Measurements from ENCODE around the gene TCERG1L.
"Not testable (repeated sequence)": the region's sequence is repeated elsewhere in the genome, so short reads cannot be mapped to it uniquely, and the experiment has no call there.

The TCERG1L gene

DNA sequence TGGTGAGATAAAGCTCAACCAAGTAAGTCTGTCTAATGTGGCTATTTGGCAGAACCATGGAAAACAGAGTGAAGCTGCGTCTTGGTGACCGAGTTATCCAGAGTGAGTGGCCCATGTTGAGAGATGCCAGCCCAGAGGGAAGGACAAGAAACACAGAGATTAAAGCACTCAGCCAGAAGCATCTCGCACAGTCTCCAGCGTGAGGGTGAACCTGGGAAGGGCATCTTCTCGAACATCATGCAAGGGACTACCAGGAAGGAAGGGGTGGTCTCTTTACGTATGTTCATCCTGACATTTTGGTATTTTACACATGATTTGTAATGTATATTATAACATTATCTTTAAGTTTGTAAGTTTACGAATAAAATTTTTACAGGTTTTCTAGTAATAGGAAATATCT, 146.4 kb downstream of the TCERG1L start:
- no peak for DNase-seq (ENCODE audit: low read depth in 2 of 2)

DNA sequence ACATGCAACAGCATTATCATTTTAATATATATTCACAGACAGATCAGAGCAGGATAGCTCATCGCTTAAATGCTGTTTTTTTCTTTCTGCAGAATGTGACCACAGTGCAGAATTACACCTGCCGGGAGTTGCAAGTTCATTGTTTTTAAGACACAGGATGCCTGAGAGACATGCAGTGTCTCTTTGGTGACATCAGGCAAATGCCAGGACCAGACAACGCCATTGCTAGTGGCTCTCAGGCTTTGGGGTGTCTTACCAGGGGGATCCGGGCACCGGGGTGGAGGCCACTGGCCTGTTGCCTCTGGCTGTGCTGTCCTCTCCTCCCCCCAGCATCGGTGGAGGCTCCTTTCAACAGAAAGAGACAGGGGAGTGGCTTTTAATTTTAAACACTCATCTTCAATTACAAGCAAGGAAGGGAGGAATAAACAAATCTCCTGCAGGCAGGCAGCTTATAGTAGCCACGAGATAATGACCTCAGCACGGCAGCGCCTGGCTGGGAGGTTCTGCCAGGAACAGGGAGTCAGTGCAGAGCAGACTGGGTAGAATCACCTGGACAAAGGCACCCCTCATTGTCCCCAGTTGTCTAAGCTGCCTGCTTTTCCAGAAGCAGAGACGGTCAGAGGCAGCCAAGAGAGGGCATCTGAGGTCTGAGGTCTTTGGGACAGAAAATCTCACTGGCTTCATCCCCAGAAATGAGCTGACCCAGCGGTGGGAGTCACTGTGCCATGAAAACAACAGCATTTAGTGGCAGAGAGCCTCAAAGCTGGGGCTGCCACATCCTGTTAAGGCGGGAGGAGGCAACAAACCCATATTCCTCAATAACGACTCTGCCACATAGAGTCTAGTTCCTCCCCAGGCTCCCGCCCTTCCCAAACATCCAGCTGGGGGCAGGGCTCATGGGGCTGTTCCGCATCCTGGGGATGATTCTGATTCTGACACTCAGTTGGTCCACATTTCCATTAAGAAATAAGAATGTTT, 148.4 kb downstream of the TCERG1L start:
- DNase-seq (ENCODE audit: low read depth in 2 of 2), result no peak

DNA sequence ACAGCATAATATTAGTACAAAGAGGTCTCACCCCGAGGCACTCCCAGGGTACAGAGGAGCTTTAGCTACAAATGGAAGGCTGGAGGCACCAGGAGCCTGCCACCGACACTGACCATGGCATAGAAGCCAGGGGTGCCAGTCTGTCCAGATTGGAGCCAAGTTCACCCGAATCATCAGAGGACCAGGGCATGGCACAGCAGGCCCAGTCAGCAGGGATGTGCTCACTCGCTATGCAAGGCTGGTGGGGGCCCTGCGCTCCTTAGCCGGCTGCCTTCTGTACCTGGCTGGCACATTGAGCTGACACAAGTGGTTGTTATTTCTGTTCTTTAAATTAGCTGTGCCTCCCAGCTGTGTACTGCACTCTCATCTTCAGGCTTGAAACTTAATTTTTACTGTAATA, 149.3 kb downstream of the TCERG1L start:
- no peak for DNase-seq (ENCODE audit: low read depth in 2 of 2)

DNA sequence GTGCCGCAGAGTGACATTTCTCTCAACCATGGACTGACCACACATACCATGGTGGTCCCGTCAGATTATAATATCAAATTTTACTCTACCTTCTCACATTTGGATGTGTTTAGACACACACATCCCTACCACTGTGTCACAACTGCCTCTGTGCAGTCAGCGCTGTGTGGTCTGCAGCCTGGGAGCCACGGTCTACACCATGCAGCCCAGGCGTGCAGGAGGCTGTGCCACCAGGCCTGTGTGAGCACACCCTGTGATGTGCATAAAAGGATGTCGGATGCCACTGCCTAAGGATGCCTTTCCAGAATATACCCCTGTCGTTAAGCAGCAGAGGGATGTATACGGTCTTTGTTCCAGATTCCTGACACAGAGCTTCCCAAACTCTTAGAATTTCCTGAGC, 150.4 kb downstream of the TCERG1L start:
- no peak for DNase-seq (ENCODE audit: low read depth in 2 of 2)

DNA sequence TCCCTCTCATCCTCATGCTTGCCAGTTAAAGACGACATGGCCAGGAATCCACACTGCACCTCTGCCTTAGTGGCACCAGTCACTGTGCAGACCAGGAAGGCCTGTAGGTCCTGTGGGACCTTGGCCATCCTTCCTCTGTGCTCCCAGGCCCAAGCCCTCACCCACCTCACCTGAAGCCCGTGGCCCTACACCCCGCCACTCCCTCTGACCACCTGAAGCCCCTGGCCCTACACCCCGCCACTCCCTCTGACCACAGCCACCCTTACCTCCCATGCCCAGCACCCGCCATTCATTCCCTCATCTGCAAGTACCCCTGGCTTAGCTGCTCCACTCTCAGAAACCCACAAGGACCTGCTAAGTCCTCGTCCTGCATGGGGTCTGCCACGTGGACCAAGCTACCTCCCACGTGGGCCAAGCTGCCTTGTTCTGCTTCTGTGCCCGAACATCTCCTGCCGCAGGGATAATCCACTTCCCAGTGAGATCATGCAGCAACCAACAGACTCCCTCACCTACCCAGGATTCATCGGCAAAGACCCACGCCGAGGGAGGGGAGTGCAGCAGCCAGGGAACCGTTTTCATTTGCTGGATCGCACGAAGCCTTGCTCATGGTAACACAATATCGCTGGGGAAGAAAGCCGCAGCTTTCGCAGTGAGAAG, 151.2 kb downstream of the TCERG1L start:
- no peak for DNase-seq (ENCODE audit: low read depth in 2 of 2)

DNA sequence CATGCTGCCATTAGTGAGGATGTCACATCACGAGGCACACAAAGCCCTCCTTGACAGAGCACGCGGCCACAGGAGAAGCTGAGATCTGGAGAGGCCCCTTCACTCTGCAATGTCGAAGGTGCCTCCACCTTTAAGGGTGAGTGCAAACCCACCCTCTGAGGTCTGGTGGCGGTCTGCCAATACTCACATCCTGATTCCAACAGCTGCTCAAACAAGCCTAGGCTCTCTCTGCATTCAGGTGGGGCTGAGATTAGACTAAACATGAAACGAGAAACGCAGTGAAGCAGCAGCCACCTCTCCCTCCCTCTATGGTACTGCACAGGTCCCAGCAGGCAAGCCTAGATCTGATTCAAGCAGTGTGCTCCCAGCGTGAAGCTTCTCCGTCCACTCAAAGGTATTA, 151.8 kb downstream of the TCERG1L start:
- no peak for DNase-seq (ENCODE audit: low read depth in 2 of 2)

DNA sequence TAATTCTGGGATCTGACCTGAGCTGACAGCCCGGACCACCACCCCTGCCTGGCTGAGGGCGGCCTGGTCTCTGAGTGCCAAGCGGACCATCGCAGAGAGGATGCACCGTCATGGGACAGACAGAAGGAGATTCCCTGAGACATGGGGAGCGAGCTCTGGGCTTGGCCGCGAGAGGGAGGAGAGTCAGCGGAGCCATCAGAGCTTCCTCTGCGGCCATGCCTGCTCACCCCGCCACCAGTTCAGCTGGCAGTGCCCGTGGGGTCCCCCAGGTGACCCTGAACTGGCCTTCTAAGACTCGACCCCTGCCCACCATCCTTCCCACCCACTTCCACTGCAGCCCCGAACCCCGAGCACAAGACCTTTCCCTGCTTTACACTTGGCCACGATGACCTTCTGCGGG, 152.8 kb downstream of the TCERG1L start:
- no peak for DNase-seq (ENCODE audit: low read depth in 2 of 2)

DNA sequence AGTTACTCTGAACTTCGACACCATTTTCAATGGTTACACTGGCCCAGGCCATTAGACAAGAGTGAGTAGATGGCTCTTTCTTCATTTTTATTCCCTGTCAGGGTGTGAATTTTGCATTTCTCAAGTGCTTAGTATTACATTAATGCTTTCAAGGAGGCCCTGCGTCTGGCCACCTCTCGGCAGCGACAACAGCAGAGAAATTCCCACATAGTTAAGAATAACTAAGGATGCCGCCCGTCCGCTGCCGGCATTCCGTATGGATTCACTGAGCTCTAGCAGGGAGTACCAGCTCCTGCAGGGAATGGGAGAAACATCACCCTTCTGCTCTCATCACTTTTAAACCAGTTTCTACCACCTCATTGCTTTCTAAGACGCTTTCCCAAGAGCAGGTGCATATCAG, 153.6 kb downstream of the TCERG1L start:
- DNase-seq (ENCODE audit: low read depth in 2 of 2), result no peak

DNA sequence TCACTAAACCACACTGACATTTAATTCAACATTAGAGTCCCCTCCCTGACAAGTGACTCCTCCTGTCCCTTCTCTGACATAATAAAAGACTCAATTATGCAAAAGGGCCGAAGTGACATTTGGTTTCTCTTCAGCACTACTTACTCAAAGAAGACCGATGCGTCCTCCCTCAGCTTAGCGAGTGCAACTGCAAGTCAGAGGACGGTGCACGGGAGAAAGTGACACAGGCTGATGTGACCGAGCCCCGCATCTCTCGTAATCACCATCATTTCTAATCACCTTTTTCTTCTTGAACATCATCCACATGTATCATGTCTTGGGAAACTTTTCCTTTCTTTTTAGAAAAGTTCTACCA, 155.7 kb downstream of the TCERG1L start:
- no peak for DNase-seq (ENCODE audit: low read depth in 2 of 2)

DNA sequence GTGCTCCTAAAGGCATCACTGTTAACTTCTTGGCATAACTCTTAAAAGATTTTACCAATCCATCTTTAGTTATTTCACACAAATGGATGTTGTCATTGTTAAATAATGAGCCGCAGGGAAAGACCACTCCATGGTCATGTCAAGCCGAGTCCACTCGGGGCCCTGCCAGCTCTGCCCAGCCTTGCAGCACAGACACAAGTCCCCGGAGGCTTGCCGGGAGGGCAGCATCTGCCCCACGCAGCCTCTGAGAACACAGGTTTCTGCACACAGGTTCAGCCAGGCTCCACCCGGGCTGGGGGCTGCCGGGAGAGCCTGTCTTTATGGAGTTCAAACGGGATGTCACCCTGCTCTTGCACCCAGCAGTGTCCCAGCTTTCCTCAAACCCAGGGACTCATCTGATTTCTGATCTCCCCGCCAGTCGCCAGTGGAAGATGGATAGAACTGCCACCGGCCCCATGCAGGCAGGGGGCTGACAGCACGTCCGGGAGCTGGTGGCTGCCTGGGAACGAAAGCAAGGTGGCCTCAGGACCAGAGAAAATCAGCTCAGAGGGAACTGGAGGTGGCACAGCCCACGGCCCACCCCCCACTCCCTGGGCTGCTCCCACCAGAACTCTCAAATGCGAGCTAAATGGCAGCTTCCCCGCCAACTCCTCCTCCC, 156.2 kb downstream of the TCERG1L start:
- DNase-seq (ENCODE audit: low read depth in 2 of 2), result no peak

DNA sequence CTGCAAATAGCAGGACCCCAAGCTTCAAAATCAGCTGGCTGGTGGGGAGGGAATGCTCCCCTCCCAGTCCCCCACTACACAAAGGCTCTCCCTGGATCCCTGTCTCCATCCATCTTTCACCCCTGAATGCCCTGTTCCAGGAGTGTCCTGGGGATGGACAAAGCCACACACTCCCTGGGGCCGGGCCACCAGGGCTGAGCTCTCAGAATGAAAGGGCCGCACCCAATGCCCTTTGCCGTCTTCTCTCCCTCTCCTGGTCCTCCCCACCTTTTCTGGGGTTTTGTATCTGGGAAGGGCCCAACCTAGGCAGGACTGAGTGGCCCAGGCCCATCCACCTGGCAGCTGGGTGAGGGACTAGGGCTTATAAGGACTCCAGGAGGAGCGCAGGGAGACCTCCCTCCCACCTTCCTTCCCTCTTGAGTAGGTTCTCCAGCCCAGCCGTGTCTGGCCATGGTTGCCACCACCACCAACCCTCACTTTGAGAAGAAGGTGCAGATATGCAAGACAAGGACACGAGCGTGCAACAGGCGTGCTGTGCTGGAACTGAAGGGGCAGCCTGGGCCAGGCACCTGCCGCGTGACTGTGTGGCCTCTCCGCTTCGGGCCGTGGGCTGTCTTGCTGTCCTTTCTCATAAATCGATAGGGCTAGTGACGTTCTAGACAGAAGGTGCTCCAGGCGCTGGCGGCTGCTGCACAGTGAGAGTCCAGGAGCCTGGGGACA, 157.1 kb downstream of the TCERG1L start:
- DNase-seq (ENCODE audit: low read depth in 2 of 2), result no peak

DNA sequence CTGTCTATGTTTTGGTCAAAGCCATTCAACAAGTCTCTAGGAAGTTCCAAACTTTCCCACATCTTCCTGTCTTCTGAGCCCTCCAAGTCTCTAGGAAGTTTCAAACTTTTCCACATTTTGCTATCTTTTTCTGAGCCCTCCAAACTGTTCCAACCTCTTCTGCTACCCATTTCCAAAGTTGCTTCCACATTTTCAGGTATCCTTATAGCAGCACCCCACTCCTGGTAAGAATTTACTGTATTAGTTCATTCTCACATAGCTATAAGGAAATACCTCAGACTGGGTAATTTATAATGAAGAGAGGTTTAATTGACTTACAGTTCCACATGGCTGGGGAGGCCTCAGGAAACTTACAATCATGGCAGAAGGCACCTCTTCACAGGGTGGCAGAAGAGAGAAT, 159.1 kb downstream of the TCERG1L start:
- DNase-seq (ENCODE audit: low read depth in 2 of 2), result not testable (repeated sequence)

DNA sequence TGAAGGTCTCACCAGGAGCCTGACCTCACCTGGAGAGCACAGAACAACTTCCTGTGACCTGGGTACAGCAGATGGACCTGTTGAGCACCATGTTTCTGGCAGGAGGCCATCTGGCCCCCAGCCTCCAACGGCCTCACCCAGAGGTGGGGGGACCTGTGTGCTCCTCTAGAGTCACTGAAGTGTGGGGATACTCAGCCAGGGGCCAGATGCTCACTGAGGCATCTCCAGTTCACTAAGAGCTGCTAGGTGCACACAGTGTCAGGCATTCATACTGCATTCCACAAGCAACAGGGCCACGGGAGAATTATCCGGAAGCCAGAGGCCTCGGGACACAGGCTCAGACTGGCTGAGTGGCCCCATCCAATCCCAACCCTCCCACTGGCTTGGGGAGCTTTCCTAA, 161.4 kb downstream of the TCERG1L start:
- DNase-seq (ENCODE audit: low read depth in 2 of 2), result no peak

DNA sequence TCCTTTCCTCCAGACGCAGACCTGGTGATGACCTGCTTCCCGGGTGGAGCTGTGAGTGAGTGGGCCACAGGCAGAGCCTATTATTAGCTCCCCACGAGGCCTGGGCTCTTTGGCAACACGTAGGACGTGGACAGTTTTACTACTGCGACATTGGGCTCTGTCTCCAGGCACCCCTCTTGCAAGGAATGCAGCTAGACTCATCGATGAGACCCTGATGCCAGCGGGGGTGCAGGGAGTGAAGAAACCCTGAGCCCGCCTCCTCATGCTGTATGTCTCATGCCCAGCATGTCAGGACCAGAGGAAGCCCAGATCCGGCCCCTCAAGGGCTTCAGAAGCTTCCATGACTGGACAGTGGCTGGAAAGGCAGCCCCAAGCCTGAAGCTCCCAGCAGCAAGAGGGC, 161.9 kb downstream of the TCERG1L start:
- DNase-seq (ENCODE audit: low read depth in 2 of 2), result no peak

DNA sequence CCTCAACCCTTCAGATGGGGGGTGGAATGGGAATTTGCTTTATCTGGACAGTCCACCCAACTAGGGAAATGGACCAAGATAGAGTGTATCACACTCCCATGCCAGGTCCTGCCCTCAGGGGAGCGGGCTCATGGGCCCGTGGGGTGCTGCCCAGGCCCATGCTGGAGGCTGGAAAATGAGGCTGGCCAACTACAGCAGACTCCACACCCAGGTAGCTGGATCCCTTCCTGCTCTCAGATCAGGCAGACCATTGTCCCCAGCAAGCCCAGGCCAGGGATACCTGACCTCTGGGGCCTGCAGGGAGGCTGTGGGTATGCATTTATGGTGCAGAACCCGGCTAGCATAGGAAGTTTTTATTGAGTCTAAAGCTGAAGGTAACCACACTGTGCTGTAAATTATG, 162.4 kb downstream of the TCERG1L start:
- no peak for DNase-seq (ENCODE audit: low read depth in 2 of 2)

DNA sequence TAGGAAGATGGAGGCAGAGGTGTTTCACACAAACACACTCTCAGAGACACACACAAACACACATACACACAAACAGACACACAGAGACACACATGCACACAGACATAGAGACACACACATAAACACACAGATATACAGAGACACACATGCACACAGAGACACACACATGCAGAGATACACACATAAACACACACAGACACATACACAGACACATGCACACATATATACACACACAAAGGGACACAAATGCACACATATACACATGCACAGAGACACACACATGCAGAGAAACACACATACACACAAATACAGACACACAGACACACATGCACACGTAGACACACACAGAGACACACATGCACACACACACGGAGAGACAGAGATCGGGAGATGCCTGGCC, 163.3 kb downstream of the TCERG1L start:
- DNase-seq (ENCODE audit: low read depth in 2 of 2), result no peak

DNA sequence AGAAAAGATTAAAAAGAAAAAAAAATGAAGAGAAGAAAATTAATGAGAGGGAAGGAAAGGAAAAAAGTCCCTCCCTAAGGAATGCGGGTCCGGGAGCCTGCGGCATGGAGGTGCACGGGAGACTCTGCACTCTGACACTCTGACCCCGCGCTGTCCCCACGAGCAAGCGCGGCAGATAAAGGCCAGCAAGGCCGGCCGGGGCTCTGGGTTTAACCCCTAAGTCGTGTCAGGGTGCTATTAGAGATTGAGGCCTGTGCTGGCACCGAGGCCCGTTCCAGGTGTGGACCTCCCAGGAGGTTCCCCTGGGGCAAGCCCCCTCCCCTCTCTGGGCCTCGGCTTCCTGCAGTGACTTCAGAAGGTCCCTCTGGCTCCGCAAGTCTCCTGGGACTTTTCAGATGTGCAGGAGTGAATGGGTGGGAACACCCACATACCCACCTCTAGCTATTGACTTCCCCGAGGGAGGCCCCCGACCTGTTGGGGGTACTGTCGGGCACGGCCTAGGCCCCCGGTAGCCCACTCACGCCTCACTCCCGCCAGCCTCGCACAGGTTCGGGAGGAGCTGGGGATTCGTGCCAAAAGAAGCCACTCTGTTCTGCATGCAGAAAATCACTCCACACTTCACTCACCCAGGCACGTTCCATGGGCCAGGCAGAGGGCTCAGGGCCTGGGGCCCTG, 164.1 kb downstream of the TCERG1L start:
- DNase-seq (ENCODE audit: low read depth in 2 of 2), result no peak

DNA sequence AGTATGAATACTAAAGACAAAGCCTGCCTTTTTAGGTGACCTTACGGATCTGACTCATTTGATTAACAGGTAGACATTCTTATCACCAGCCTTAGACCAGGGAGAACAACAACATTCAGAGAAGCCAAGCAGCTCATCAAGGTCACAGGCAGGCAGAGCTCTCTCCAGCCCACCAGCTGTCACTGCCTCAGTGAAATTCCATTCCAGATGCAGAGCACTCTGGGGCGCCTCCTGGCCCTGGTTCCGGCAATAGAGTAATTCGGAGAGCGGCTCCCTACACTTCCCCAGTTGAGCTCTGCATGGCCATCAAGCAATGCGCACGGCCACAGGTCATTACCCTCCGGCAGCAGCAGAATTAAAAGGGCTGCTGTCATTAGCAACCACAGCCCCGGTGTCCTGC, 164.7 kb downstream of the TCERG1L start:
- DNase-seq (ENCODE audit: low read depth in 2 of 2), result no peak

DNA sequence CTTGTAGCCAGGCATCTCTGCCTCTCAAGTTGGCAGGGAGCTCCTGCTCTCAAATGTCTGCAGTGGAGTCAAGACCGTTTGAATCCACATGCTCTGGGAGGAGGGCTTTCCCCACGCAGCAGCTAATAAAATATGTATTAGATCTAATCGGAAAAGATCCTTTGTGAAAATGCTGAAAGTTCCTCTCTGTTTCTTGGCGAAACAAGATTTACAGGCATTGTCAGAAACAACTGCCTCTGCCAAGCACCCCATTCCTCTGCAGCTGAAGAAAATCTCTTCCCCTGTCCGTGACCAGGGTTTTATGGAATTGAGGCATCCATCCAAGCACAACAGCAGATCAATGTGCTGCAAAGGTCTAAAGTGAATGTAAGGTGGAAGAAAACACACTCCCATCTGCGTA, 165.8 kb downstream of the TCERG1L start:
- DNase-seq (ENCODE audit: low read depth in 2 of 2), result no peak

DNA sequence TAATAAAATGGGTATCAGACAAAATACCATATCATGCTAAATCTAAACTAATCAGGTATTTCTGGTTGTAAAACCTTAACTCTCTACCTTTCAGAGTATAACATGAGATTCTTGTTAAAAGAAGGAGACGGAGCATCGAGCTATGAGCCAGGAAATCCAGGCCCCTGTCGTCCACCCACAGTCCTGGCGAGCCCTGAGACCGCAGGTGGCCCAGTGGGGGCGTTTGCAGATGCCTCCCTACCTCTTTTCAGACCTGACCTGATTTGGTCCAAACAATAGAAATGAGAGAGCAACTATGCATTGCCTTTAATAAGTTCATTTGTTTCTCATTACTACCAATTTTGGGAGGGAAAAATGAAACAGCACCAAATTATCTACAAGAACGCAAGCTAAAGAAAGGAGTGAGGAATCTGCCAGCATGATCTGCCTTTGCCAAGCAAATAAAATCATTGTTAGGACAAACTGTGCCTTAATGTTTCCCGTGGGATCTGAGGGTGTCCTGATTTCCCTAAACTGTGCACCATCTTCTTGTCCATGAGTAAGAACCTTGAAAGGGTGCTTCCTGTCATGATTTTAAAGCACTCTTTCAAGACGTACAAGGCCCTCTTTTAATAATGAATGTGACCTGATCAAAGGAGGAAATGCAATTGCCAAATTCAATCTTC, 166.7 kb downstream of the TCERG1L start:
- no peak for DNase-seq (ENCODE audit: low read depth in 2 of 2)

DNA sequence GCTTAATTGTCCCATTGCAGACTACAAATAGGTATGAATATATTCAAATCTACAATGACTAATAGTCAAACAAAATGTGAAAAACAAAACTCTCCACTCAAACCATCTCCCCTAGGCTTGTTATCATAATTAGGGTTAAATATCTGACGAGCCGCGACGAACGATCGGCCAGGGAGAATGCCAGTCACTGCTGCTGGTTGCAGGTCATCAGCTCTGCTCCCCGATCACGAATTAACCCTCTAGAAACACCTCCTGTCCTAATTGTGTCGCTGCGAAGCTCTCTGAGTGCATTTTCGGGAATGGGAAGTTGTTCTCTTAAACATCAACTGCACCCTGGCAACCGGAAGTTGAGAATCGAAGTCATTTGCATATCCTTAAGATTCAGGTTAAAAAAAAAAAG, 167.3 kb downstream of the TCERG1L start:
- DNase-seq (ENCODE audit: low read depth in 2 of 2), result no peak
